ENCODE data around the gene OTX1. TPM values are rescaled to one million over a fixed set of nuclear protein-coding genes. Genes with fewer than 3 reads are reported as not detected.

OTX1 gene
- total RNA-seq, 1 experiment from 2014 or later: 14.4 TPM

DNA sequence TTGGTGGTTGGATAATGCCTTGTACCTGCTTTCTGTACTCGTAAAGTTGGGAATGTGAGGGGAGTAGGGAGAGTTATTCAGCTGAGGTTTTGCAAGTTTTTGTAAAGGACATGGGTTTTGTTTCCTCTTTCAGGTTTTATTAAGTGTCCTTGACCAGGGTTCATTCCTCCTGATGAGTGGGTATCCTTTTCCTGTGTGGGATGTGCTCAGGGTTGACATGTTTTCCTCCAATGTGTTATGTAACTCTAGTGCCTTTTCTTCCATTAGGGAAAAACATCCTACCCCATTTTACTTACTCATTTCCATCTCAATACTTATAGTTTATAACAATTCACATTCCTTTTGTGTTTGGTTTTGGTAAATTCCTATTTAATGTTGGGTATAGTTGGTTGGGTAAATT is 48.4 kb downstream of the OTX1 start:
- Mint-ChIP-seq H3K36me3 (ENCODE audit: insufficient read depth, unreplicated experiment) (no peaks in the 10 kb centered on the region), H3K4me1 (ENCODE audit: low read depth, unreplicated experiment) (peaks cover 9% of the 10 kb centered on the region), H3K27ac (ENCODE audit: unreplicated experiment) (no peak overlapping the region), H3K4me3 (ENCODE audit: unreplicated experiment) (no peak overlapping the region), H3K9me3 (ENCODE audit: unreplicated experiment) (peaks cover 21% of the 10 kb centered on the region), H3K27me3 (ENCODE audit: insufficient read depth, unreplicated experiment) (no peaks in the 10 kb centered on the region)
- no TSS peak for BruUV-seq (replicated peaks)
- ChIA-PET CTCF (no interaction called here), POLR2A (no interaction called here)
- TF ChIP-seq, protein P1, sequence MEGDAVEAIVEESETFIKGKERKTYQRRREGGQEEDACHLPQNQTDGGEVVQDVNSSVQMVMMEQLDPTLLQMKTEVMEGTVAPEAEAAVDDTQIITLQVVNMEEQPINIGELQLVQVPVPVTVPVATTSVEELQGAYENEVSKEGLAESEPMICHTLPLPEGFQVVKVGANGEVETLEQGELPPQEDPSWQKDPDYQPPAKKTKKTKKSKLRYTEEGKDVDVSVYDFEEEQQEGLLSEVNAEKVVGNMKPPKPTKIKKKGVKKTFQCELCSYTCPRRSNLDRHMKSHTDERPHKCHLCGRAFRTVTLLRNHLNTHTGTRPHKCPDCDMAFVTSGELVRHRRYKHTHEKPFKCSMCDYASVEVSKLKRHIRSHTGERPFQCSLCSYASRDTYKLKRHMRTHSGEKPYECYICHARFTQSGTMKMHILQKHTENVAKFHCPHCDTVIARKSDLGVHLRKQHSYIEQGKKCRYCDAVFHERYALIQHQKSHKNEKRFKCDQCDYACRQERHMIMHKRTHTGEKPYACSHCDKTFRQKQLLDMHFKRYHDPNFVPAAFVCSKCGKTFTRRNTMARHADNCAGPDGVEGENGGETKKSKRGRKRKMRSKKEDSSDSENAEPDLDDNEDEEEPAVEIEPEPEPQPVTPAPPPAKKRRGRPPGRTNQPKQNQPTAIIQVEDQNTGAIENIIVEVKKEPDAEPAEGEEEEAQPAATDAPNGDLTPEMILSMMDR (IDR thresholded peaks at IDR 0.05; ENCODE audit: insufficient read depth in 1 of 2, low read depth in 1 of 2, low read length in 1 of 2, severe bottlenecking in 1 of 2, unreplicated experiment in 1 of 2): no peak
- H3K9me3 ChIP-seq: 0 out of 2 replicates have a peak, but pooled peaks cover 8% of the 10 kb centered on the region
- no peaks in the 10 kb centered on the region for H3K36me3 ChIP-seq (ENCODE audit: control insufficient read depth, insufficient read depth, low read length)
- intact Hi-C loops (cut with micrococcal nuclease; ENCODE audit: unreplicated experiment): no loop called here
- H3K4me1 ChIP-seq: no peaks in the 10 kb centered on the region
- H3K27me3 ChIP-seq (replicated peaks; ENCODE audit: control insufficient read depth, insufficient read depth, low read length): no peaks in the 10 kb centered on the region
- no peak for DNase-seq
- H3K4me3 ChIP-seq (ENCODE audit: low read depth, low read length): no peak overlapping the region

DNA sequence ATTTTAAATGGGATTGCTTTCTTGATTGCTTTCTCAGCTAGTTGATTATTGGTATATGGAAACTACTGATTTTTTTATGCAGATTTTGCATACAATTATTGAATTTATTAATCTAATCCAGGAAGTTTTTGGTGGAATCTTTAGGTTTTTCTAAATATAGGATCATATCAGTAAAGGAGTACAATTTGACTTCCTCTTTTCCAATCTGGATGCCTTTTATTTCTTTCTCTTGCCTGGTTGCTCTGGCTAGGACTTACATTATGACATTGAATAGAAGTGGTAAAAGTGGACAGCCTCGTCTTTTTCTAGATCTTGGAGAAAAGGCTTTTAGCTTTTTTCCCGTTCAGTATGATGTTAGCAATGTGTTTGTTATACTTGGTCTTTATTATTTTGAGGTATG is 51.3 kb downstream of the OTX1 start:
- TF ChIP-seq, protein P1 (IDR thresholded peaks at IDR 0.05; ENCODE audit: insufficient read depth in 1 of 2, low read depth in 1 of 2, low read length in 1 of 2, severe bottlenecking in 1 of 2, unreplicated experiment in 1 of 2): no peak
- no peaks in the 10 kb centered on the region for H3K27me3 ChIP-seq (replicated peaks; ENCODE audit: control insufficient read depth, insufficient read depth, low read length)
- H3K4me1 ChIP-seq: no peaks in the 10 kb centered on the region
- no peak overlapping the region for H3K27ac Mint-ChIP-seq (ENCODE audit: unreplicated experiment)
- intact Hi-C loops (cut with micrococcal nuclease; ENCODE audit: unreplicated experiment): no loop called here
- no peak overlapping the region for H3K4me3 ChIP-seq (ENCODE audit: low read depth, low read length)
- POLR2A ChIA-PET: no interaction called here
- H3K4me1 Mint-ChIP-seq (ENCODE audit: low read depth, unreplicated experiment): peaks cover 15% of the 10 kb centered on the region
- peaks cover 39% of the 10 kb centered on the region for H3K9me3 Mint-ChIP-seq (ENCODE audit: unreplicated experiment)
- peaks cover 11% of the 10 kb centered on the region; the same call in 1 of the 2 replicates for H3K9me3 ChIP-seq
- BruUV-seq (replicated peaks): no TSS peak
- CTCF ChIA-PET: no interaction called here
- H3K27me3 Mint-ChIP-seq (ENCODE audit: insufficient read depth, unreplicated experiment): no peaks in the 10 kb centered on the region
- H3K36me3 Mint-ChIP-seq (ENCODE audit: insufficient read depth, unreplicated experiment): no peaks in the 10 kb centered on the region
- DNase-seq: no peak
- no peaks in the 10 kb centered on the region for H3K36me3 ChIP-seq (ENCODE audit: control insufficient read depth, insufficient read depth, low read length)
- H3K4me3 Mint-ChIP-seq (ENCODE audit: unreplicated experiment): no peak overlapping the region

DNA sequence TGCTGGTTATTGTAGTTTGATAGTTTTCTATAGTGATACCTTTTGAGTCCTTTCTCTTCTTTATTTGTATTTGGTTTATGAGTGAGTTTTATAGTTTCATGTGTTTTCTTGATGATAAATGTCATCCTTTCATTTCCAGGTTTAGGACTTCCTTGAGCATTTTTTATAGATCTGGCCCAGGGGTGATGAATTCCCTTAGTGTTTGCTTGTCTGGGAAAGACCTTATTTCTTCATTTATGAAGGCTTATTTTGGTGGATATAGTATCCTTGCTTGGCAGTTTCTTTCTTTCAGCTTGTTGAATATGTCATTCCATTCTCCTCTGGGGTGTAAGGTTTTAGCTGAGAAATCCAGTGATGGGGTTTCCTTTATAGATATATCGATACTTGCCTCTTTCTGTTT is 53.9 kb downstream of the OTX1 start:
- ChIA-PET CTCF (no interaction called here), POLR2A (no interaction called here)
- TF ChIP-seq, protein P1 (IDR thresholded peaks at IDR 0.05; ENCODE audit: insufficient read depth in 1 of 2, low read depth in 1 of 2, low read length in 1 of 2, severe bottlenecking in 1 of 2, unreplicated experiment in 1 of 2): no peak
- intact Hi-C loops (cut with micrococcal nuclease; ENCODE audit: unreplicated experiment): no loop called here
- Mint-ChIP-seq H3K27ac (ENCODE audit: unreplicated experiment) (no peak overlapping the region), H3K36me3 (ENCODE audit: insufficient read depth, unreplicated experiment) (no peaks in the 10 kb centered on the region), H3K4me1 (ENCODE audit: low read depth, unreplicated experiment) (peaks cover 15% of the 10 kb centered on the region), H3K27me3 (ENCODE audit: insufficient read depth, unreplicated experiment) (no peaks in the 10 kb centered on the region), H3K4me3 (ENCODE audit: unreplicated experiment) (no peak overlapping the region), H3K9me3 (ENCODE audit: unreplicated experiment) (peaks cover 39% of the 10 kb centered on the region)
- H3K4me3 ChIP-seq (ENCODE audit: low read depth, low read length): no peak overlapping the region
- no TSS peak for BruUV-seq (replicated peaks)
- no peaks in the 10 kb centered on the region for H3K4me1 ChIP-seq
- H3K36me3 ChIP-seq (ENCODE audit: control insufficient read depth, insufficient read depth, low read length): no peaks in the 10 kb centered on the region
- H3K27me3 ChIP-seq (replicated peaks; ENCODE audit: control insufficient read depth, insufficient read depth, low read length): no peaks in the 10 kb centered on the region
- DNase-seq: no peak
- H3K9me3 ChIP-seq: peaks cover 11% of the 10 kb centered on the region; the same call in 1 of the 2 replicates

Data from Caco-2 (cell line).